ENCODE data around the gene RFPL1. TPM values are rescaled to one million over a fixed set of nuclear protein-coding genes. Genes with fewer than 3 reads are reported as not detected.

The RFPL1 gene
- total and polyA plus RNA-seq, 2 experiments from 2014 or later, result not detected

DNA sequence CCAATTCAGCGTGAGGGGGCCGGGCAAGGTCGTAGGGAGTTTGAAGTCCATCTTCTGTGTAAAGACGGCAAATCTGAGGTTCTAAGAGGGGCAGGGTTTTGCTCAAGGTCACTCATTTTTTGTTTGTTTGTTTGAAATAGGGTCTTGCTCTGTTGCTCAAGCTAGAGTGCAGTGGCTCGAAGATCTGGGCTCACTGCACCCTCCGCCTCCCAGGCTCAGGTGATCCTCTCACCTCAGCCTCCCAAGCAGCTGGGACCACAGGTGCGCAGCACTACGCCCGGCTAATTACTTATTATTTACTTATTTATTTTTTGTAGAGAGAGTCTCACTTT, 49.7 kb upstream of the RFPL1 start (continued):
- TF ChIP-seq NANOG (IDR thresholded peaks at IDR 0.05; ENCODE audit: borderline replicate concordance) (no peak), STAT1 (IDR thresholded peaks at IDR 0.05; ENCODE audit: unreplicated experiment) (no peak), POLR2AphosphoS5 (IDR thresholded peaks at IDR 0.05; ENCODE audit: low read depth) (no peak), CREB1 (CRISPR knock-in tag; IDR thresholded peaks at IDR 0.05; ENCODE audit: low read depth) (no peak)

DNA sequence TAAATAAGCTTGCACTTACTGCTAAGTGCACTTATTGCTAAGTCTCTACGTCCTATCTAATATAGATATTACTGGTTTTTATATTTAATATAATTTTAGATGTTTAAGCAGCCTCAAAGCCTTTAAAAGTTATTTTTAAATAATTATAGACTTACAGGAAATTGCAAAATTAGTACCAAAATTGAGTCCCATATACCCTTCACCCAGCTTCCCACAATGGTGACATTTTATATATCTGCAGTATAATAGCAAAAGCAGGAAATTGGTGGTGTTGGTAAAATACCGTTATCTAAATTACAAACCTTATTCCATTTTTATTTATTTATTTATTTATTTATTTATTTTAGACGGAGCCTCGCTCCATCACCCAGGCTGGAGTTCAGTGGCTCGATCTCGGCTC, 48.1 kb upstream of the RFPL1 start:
- peaks cover 6% of the 10 kb centered on the region for H3K27me3 Mint-ChIP-seq (ENCODE audit: insufficient read depth, low read depth, poor library complexity)
- ATAC-seq (no peak), DNase-seq (ENCODE audit: low spot score) (no peak)
- no peak for TF ChIP-seq EZH2 (IDR thresholded peaks at IDR 0.05; ENCODE audit: low read depth, unreplicated experiment)
- no peak for TF ChIP-seq POLR2AphosphoS5 (IDR thresholded peaks at IDR 0.05; ENCODE audit: low read depth)
- TF ChIP-seq ETS1 (IDR thresholded peaks at IDR 0.05), result no peak
- TF ChIP-seq, protein P1, sequence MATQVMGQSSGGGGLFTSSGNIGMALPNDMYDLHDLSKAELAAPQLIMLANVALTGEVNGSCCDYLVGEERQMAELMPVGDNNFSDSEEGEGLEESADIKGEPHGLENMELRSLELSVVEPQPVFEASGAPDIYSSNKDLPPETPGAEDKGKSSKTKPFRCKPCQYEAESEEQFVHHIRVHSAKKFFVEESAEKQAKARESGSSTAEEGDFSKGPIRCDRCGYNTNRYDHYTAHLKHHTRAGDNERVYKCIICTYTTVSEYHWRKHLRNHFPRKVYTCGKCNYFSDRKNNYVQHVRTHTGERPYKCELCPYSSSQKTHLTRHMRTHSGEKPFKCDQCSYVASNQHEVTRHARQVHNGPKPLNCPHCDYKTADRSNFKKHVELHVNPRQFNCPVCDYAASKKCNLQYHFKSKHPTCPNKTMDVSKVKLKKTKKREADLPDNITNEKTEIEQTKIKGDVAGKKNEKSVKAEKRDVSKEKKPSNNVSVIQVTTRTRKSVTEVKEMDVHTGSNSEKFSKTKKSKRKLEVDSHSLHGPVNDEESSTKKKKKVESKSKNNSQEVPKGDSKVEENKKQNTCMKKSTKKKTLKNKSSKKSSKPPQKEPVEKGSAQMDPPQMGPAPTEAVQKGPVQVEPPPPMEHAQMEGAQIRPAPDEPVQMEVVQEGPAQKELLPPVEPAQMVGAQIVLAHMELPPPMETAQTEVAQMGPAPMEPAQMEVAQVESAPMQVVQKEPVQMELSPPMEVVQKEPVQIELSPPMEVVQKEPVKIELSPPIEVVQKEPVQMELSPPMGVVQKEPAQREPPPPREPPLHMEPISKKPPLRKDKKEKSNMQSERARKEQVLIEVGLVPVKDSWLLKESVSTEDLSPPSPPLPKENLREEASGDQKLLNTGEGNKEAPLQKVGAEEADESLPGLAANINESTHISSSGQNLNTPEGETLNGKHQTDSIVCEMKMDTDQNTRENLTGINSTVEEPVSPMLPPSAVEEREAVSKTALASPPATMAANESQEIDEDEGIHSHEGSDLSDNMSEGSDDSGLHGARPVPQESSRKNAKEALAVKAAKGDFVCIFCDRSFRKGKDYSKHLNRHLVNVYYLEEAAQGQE (IDR thresholded peaks at IDR 0.05; ENCODE audit: unreplicated experiment), result no peak
- TF ChIP-seq ZNF114 (CRISPR knock-in tag; IDR thresholded peaks at IDR 0.05), result no peak
- TF ChIP-seq STAT1 (IDR thresholded peaks at IDR 0.05; ENCODE audit: unreplicated experiment), result no peak
- no peak for TF ChIP-seq ZNF331 (CRISPR knock-in tag; IDR thresholded peaks at IDR 0.05; ENCODE audit: low read depth)
- TF ChIP-seq, protein P2, sequence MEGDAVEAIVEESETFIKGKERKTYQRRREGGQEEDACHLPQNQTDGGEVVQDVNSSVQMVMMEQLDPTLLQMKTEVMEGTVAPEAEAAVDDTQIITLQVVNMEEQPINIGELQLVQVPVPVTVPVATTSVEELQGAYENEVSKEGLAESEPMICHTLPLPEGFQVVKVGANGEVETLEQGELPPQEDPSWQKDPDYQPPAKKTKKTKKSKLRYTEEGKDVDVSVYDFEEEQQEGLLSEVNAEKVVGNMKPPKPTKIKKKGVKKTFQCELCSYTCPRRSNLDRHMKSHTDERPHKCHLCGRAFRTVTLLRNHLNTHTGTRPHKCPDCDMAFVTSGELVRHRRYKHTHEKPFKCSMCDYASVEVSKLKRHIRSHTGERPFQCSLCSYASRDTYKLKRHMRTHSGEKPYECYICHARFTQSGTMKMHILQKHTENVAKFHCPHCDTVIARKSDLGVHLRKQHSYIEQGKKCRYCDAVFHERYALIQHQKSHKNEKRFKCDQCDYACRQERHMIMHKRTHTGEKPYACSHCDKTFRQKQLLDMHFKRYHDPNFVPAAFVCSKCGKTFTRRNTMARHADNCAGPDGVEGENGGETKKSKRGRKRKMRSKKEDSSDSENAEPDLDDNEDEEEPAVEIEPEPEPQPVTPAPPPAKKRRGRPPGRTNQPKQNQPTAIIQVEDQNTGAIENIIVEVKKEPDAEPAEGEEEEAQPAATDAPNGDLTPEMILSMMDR (conservative IDR thresholded peaks at IDR 0.05; ENCODE audit: low read depth in 2 of 2), result no peak
- peaks cover 5% of the 10 kb centered on the region for H3K4me1 ChIP-seq (ENCODE audit: insufficient read depth)
- H3K27ac ChIP-seq (ENCODE audit: low read depth), result no peak overlapping the region
- H3K9me2 ChIP-seq (ENCODE audit: insufficient read depth), result no peaks in the 10 kb centered on the region
- H3K36me3 Mint-ChIP-seq (ENCODE audit: low read depth), result no peaks in the 10 kb centered on the region; the same call in 2 of the 3 replicates
- H3K79me2 ChIP-seq (replicated peaks; ENCODE audit: insufficient read depth), result peaks cover 20% of the 10 kb centered on the region
- 0 out of 2 replicates have a peak, but pooled peaks cover 3% of the 10 kb centered on the region for H3F3A ChIP-seq (replicated peaks; ENCODE audit: low read depth)
- no peaks in the 10 kb centered on the region for H3K36me3 ChIP-seq (ENCODE audit: insufficient read depth)
- H3K9me3 Mint-ChIP-seq, result no peaks in the 10 kb centered on the region
- no peaks in the 10 kb centered on the region for H3K27me3 ChIP-seq (ENCODE audit: insufficient read depth)
- H2AFZ ChIP-seq, result no peak overlapping the region
- H3K4me2 ChIP-seq, result no peak overlapping the region
- no peak overlapping the region for H3K27ac Mint-ChIP-seq
- peaks cover 16% of the 10 kb centered on the region for H3K4me1 Mint-ChIP-seq
- H4K20me1 ChIP-seq (replicated peaks; ENCODE audit: insufficient read depth), result peaks cover 13% of the 10 kb centered on the region
- no peak overlapping the region for H3K4me3 Mint-ChIP-seq
- no peak overlapping the region for H3K4me3 ChIP-seq
